Measurements from ENCODE around the gene MYCBP2. TPM values are rescaled to one million over a fixed set of nuclear protein-coding genes. Genes with fewer than 3 reads are reported as not detected.

Gene MYCBP2
- total RNA-seq, 2 experiments from 2014 or later, result 121 to 125 TPM

DNA sequence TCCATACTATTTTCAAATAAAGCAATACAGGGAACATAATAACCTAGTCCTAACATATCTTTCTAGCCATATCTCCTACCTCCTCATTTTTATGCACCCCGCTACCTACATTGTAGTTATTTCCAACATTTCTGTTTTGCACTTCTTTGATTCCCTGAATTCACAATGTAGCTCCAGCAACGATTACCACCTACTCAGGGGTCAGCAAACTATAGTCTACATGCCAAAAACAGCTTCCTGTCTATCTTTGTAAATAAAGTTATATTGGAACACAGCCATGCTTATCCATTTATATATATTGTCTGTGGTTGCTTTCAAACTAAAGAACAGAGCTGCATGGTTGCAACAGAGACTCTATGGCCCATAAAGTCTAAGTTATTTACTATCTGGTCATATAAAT, 16.7 kb downstream of the MYCBP2 start:
- H4K20me1 ChIP-seq (ENCODE audit: insufficient read depth, low read length), result peaks cover 65% of the 10 kb centered on the region
- peaks cover 4% of the 10 kb centered on the region; the same call in 1 of the 2 replicates for H3K36me3 ChIP-seq (ENCODE audit: insufficient read depth, low read length)
- peaks cover under 1% of the 10 kb centered on the region; the same call in 1 of the 2 replicates for H3K9me3 ChIP-seq (ENCODE audit: low read length)
- POLR2A ChIA-PET, result interaction anchor here (1.0 to 1.5 kb wide), 2 partner anchors 11 kb away, joined by 3 to 5 read pairs; no protein-coding TSS in a partner anchor
- DNase-seq (ENCODE audit: low spot score), result no peak
- BruUV-seq (replicated peaks), result no TSS peak
- no peak overlapping the region for H3K4me3 ChIP-seq (ENCODE audit: low read depth, low read length, poor library complexity, severe bottlenecking)
- TF ChIP-seq EZH2phosphoT487 (IDR thresholded peaks at IDR 0.05; ENCODE audit: borderline replicate concordance, low read depth, low read length), result no peak
- TF ChIP-seq, protein P1, sequence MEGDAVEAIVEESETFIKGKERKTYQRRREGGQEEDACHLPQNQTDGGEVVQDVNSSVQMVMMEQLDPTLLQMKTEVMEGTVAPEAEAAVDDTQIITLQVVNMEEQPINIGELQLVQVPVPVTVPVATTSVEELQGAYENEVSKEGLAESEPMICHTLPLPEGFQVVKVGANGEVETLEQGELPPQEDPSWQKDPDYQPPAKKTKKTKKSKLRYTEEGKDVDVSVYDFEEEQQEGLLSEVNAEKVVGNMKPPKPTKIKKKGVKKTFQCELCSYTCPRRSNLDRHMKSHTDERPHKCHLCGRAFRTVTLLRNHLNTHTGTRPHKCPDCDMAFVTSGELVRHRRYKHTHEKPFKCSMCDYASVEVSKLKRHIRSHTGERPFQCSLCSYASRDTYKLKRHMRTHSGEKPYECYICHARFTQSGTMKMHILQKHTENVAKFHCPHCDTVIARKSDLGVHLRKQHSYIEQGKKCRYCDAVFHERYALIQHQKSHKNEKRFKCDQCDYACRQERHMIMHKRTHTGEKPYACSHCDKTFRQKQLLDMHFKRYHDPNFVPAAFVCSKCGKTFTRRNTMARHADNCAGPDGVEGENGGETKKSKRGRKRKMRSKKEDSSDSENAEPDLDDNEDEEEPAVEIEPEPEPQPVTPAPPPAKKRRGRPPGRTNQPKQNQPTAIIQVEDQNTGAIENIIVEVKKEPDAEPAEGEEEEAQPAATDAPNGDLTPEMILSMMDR (conservative IDR thresholded peaks at IDR 0.05; ENCODE audit: low read length), result no peak
- intact Hi-C loops (cut with micrococcal nuclease; ENCODE audit: unreplicated experiment), result no loop called here
- no peak overlapping the region for H3K27ac ChIP-seq (ENCODE audit: low read depth, low read length, poor library complexity, severe bottlenecking)
- H3K4me1 ChIP-seq (ENCODE audit: insufficient read depth, low read length, poor library complexity, severe bottlenecking), result peaks cover 46% of the 10 kb centered on the region
- no peak overlapping the region for H2AFZ ChIP-seq (ENCODE audit: low read length)
- no peaks in the 10 kb centered on the region for H3K9me2 ChIP-seq (ENCODE audit: insufficient read depth, low read length)
- peaks cover 100% of the 10 kb centered on the region for H3K79me2 ChIP-seq (ENCODE audit: insufficient read depth, low read depth, low read length)
- CTCF ChIA-PET (ENCODE audit: unreplicated experiment), result no interaction called here
- H3K4me2 ChIP-seq (ENCODE audit: low read length), result no peak overlapping the region

DNA sequence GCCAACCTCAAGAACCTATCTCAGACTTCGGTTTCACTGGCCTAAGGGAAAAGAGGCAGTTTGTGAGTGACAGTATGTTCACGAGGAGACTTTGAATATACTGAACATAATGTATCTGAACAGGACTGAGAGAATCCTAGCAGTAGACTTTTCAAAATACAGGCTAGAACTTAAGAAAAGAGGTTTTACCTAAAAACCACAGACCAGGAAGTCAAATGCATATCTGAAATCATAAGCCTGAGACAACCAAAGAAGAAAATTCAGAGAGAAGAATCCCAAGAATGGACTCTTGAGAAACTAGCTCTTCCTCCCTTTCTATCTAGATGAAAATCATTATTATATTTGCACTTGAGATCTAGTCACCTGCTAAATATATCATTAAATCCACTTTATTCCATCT, 17.6 kb downstream of the MYCBP2 start:
- H3K9me3 ChIP-seq (ENCODE audit: low read length), result peaks cover 3% of the 10 kb centered on the region; the same call in 1 of the 2 replicates
- no peak overlapping the region for H3K4me3 ChIP-seq (ENCODE audit: low read depth, low read length, poor library complexity, severe bottlenecking)
- TF ChIP-seq, protein P1 (conservative IDR thresholded peaks at IDR 0.05; ENCODE audit: low read length), result no peak
- no peak for TF ChIP-seq EZH2phosphoT487 (IDR thresholded peaks at IDR 0.05; ENCODE audit: borderline replicate concordance, low read depth, low read length)
- H2AFZ ChIP-seq (ENCODE audit: low read length), result no peak overlapping the region
- POLR2A ChIA-PET, result interaction anchor here (1.5 kb wide), 1 partner anchor 10 kb away, joined by 5 read pairs; no protein-coding TSS in a partner anchor
- H3K36me3 ChIP-seq (ENCODE audit: insufficient read depth, low read length), result peaks cover 4% of the 10 kb centered on the region; the same call in 1 of the 2 replicates
- H3K27ac ChIP-seq (ENCODE audit: low read depth, low read length, poor library complexity, severe bottlenecking), result no peak overlapping the region
- DNase-seq (ENCODE audit: low spot score), result no peak
- BruUV-seq (replicated peaks), result no TSS peak
- H3K4me1 ChIP-seq (ENCODE audit: insufficient read depth, low read length, poor library complexity, severe bottlenecking), result peaks cover 51% of the 10 kb centered on the region
- peaks cover 100% of the 10 kb centered on the region for H3K79me2 ChIP-seq (ENCODE audit: insufficient read depth, low read depth, low read length)
- intact Hi-C loops (cut with micrococcal nuclease; ENCODE audit: unreplicated experiment), result no loop called here
- H4K20me1 ChIP-seq (ENCODE audit: insufficient read depth, low read length), result peaks cover 65% of the 10 kb centered on the region
- peak overlapping the region; percentile 15; the same call in 1 of the 2 replicates for H3K4me2 ChIP-seq (ENCODE audit: low read length)
- H3K9me2 ChIP-seq (ENCODE audit: insufficient read depth, low read length), result no peaks in the 10 kb centered on the region
- CTCF ChIA-PET (ENCODE audit: unreplicated experiment), result no interaction called here

- no peaks in the 10 kb centered on the region for H3K9me2 ChIP-seq (ENCODE audit: insufficient read depth, low read length)
Observed at GRCh38 chr13:77306458-77306857, 20.4 kb downstream of the MYCBP2 start.

More at GRCh38 chr13:77306458-77306857, 20.4 kb downstream of the MYCBP2 start:
- peaks cover 51% of the 10 kb centered on the region for H4K20me1 ChIP-seq (ENCODE audit: insufficient read depth, low read length)
- H3K4me2 ChIP-seq (ENCODE audit: low read length), result peak overlapping the region; percentile 20; the same call in 1 of the 2 replicates
- H3K9me3 ChIP-seq (ENCODE audit: low read length), result peaks cover 3% of the 10 kb centered on the region; the same call in 1 of the 2 replicates
- H3K27ac ChIP-seq (ENCODE audit: low read depth, low read length, poor library complexity, severe bottlenecking), result no peak overlapping the region
- ChIA-PET CTCF (ENCODE audit: unreplicated experiment) (no interaction called here), POLR2A (interaction anchor here (0.6 to 2.6 kb wide), 4 partner anchors 8 to 172 kb away, joined by 4 to 18 read pairs (median 5); no protein-coding TSS in a partner anchor)
- no peak for TF ChIP-seq EZH2phosphoT487 (IDR thresholded peaks at IDR 0.05; ENCODE audit: borderline replicate concordance, low read depth, low read length)
- TF ChIP-seq, protein P1 (conservative IDR thresholded peaks at IDR 0.05; ENCODE audit: low read length), result no peak
- peaks cover 55% of the 10 kb centered on the region for H3K4me1 ChIP-seq (ENCODE audit: insufficient read depth, low read length, poor library complexity, severe bottlenecking)
- DNase-seq (ENCODE audit: low spot score), result no peak
- intact Hi-C loops (cut with micrococcal nuclease; ENCODE audit: unreplicated experiment), result loop anchor here (2.0 kb wide), 1 partner anchor 18 kb away; no protein-coding TSS in a partner anchor
- peaks cover 4% of the 10 kb centered on the region; the same call in 1 of the 2 replicates for H3K36me3 ChIP-seq (ENCODE audit: insufficient read depth, low read length)
- no TSS peak for BruUV-seq (replicated peaks)
- no peak overlapping the region for H2AFZ ChIP-seq (ENCODE audit: low read length)
- H3K4me3 ChIP-seq (ENCODE audit: low read depth, low read length, poor library complexity, severe bottlenecking), result no peak overlapping the region
- peaks cover 100% of the 10 kb centered on the region for H3K79me2 ChIP-seq (ENCODE audit: insufficient read depth, low read depth, low read length)

Measured in OCI-LY7 (cell line).